Lung (tissue), 12 donors: ENCODE data around the gene DIPK1B. TPM values are rescaled to one million over a fixed set of nuclear protein-coding genes. Genes with fewer than 3 reads are reported as not detected.

ENCODE experiments used
- ATAC-seq: fragments of 200-7000 bp; cut with Tn5 transposase; one replicate; pipeline ENCODE4 v1.9.1; 2020; ENCODE audit warnings: moderate number of reproducible peaks; ENCODE audit not compliant: insufficient read depth, low FRiP score
- DNase-seq, 3 donors: peaks; one replicate each; pipeline ENCODE4 v3.0.0-alpha.2; 2013 to 2017
- H3K27ac ChIP-seq, 2 donors: one replicate each; pipeline ENCODE4 v1.5.1; 2013; ENCODE audit warnings: mild to moderate bottlenecking in 2 of 2, moderate library complexity in 2 of 2, control low read depth in 1 of 2, inconsistent platforms in 1 of 2, low read depth in 1 of 2, low read length in 1 of 2
- H3K27me3 ChIP-seq, 3 donors: one replicate each; pipeline ENCODE4 v1.5.1; 2013; ENCODE audit warnings: low read length in 2 of 3; ENCODE audit not compliant: control insufficient read depth in 3 of 3, insufficient read depth in 3 of 3
- H3K36me3 ChIP-seq, 4 donors: one replicate each; pipeline ENCODE4 v1.5.1; 2013; ENCODE audit warnings: low read length in 4 of 4, mild to moderate bottlenecking in 1 of 4, moderate library complexity in 1 of 4; ENCODE audit not compliant: control insufficient read depth in 4 of 4, insufficient read depth in 4 of 4
- H3K4me1 ChIP-seq, 5 donors: one replicate each; pipeline ENCODE4 v1.5.1; 2013; ENCODE audit warnings: low read length in 5 of 5, mild to moderate bottlenecking in 2 of 5, moderate library complexity in 1 of 5; ENCODE audit not compliant: control insufficient read depth in 5 of 5, insufficient read depth in 5 of 5
- H3K4me3 ChIP-seq: one replicate; pipeline ENCODE4 v1.5.1; 2013; ENCODE audit warnings: mild to moderate bottlenecking, control low read depth, moderate library complexity
- H3K9ac ChIP-seq, 2 donors: one replicate each; pipeline ENCODE4 v1.5.1; 2013; ENCODE audit warnings: low read length in 2 of 2, control low read depth in 1 of 2; ENCODE audit not compliant: insufficient read depth in 1 of 2
- H3K9me3 ChIP-seq, 4 donors: one replicate each; pipeline ENCODE4 v1.5.1; 2013; ENCODE audit warnings: low read length in 3 of 4, mild to moderate bottlenecking in 1 of 4, moderate library complexity in 1 of 4; ENCODE audit not compliant: control insufficient read depth in 4 of 4, insufficient read depth in 3 of 4
- CTCF ChIP-seq: IDR thresholded peaks from 2 replicates; pipeline ENCODE4 v1.5.1; 2012; ENCODE audit warnings: mild to moderate bottlenecking; ENCODE audit errors: control extremely low read depth, extremely low read depth
- WGBS, 2 donors: extraction: QIAGEN DNeasy Blood & Tissue Kit; methylation state at CpG; one replicate each; pipeline ENCODE4 v1.1.7; 2013; 5-methylcytosine and 5-hydroxymethylcytosine counted together
- polyA plus RNA-seq, 2 donors: library from polyadenylated mRNA; stranded (reverse); fragments of 200-250 nt; gene quantifications; one replicate each; pipeline ENCODE4 v1.2.1, GENCODE V29; 2013
- total RNA-seq, 2 donors: library from RNA; depleted of rRNA in 1 of 2; stranded (reverse); fragments of >200 nt in 1 of 2; gene quantifications; one replicate each; pipeline ENCODE4 v1.2.1, GENCODE V29; 2014 to 2021
- donor health status: control.
- donor health status: control.
- donor health status: Bipolar disorder and iron deficiency.
- donor health status: healthy.
- donor health status: DM: yes; HTN: yes; CAD: no.

DIPK1B gene
- total and polyA plus RNA-seq, 4 donors: 12.5 to 26.7 (median 13.9) TPM

DNA sequence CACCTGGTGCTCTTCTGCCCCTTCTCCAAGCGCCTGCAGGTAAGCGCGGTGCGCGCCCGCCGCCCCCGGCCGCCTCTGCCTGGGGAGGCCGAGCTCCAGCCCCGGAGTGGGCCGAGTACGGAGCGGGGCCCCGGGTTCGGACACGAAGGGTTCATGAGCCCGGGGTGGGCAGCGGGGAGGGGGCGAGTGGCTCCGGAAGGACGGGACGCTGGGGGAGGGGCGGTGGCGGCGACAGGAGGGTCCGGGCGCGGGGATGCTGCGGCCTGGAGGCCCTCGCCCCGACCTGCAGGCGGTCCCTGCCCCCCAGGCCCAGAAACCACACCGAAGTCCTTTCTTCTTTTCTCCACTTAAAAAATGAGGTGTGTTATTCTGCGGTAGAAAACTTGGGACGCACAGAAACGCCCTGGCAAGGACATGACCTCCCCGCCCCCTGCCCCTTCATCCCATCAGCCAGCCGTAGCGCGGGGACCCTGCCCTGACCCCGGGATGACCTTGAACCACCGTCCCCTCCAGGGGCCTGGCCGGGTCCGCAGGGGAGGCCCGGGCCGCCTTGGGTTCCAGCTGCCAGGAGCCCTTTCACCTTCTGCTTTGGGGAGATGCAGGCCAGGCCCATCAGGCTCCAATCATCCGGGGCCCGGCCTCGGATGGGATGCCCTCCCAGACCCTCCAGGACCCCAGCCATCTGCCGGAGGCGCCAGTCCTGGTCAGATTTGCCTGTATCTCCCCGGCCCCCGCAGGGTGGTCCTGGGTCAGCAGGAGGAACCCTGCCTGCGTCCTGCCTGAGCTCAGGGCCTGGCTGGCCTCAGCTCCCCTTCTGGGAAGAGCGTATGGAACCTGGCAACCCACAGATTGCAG, 545 bp downstream of the DIPK1B start:
- H3K9me3 ChIP-seq: no peaks in the 10 kb centered on the region
- H3K4me3 ChIP-seq: peak overlapping the region; percentile 16
- H3K36me3 ChIP-seq: no peaks in the 10 kb centered on the region
- H3K27ac ChIP-seq: peak overlapping the region; percentile 51 to 55
- H3K4me1 ChIP-seq: peaks cover 0 to 23% (median 8%) of the 10 kb centered on the region in 5 donors
- WGBS, 2 donors: 3 to 7% methylated on average over 51 to 56 of the region's 56 CpGs
- peak overlapping the region in 1 of 2 donors; percentile 11 for H3K9ac ChIP-seq
- no peaks in the 10 kb centered on the region for H3K27me3 ChIP-seq
- TF ChIP-seq CTCF: no peak
- DNase-seq: no peak
- no peak for ATAC-seq

DNA sequence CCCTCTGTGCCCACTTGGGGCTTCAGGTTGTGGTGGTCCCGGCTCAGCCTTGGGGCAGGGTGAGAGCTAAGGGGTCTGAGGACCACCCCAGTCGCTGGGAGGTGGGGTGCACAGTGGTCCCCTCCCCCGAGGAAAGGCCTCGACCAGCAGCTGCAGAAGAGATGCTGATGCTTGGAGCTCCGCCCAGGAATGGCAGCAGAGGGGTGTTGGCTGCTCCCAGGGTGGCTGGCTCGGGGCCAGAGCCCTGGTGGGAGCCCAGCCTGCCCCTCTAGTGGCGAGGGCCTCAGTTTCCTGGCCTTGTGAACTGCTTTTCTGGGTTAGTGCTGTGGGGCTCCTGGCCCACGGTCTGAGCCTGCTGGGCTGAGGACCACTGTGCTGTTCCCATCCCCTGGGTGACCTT, 1.2 kb downstream of the DIPK1B start:
- Histone ChIP-seq H3K4me3 (no peak overlapping the region), H3K27me3 (no peaks in the 10 kb centered on the region), H3K27ac (peak overlapping the region; percentile 71 to 77), H3K9ac (peak overlapping the region in 1 of 2 donors; percentile 11), H3K9me3 (no peaks in the 10 kb centered on the region), H3K4me1 (peaks cover 0 to 23% (median 8%) of the 10 kb centered on the region in 5 donors), H3K36me3 (no peaks in the 10 kb centered on the region)
- TF ChIP-seq CTCF: no peak
- WGBS, 2 donors: 27 to 35% methylated on average over 8 of the region's 8 CpGs
- DNase-seq: no peak
- ATAC-seq: no peak

DNA sequence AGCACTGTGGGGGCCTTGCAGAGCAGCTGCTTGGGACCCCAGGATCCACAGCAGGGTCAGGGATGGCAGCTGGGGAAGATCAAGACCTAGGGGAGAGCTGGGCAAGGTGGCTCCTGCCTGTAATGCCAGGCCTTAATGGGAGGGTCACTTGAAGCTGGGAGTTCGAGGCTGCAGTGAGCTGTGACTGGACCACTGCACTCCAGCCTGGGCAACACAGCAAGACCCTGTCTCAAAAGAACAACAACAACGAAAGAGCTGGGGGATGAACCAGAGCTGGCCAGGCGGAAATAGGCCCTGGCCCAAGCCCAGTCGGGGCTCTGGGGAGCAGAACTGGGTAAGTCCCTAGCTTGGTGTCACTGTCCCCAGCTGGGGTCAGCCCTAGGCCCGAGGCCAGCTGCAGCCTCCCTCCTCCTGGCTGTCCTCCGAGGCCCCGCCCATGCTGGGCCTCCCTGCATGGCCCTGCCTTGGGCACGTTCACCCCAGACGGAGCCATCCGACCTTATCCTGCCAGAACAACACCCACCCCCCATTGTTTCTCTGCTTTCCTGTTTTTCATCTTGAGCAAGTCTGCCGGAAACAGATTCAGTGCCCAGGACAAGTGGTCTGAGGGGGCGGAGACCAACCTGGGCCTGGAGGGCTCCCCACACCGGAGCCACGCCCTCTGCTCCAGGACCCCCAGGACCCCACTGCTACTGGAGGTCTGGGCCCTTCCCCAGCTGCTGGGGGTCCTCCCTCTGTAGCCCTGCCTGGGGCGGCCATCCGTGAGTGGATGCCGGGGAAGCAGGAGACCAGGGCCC, 1.9 kb downstream of the DIPK1B start:
- peak overlapping the region; percentile 71 to 88 for H3K27ac ChIP-seq
- no peak for TF ChIP-seq CTCF
- no peaks in the 10 kb centered on the region for H3K36me3 ChIP-seq
- DNase-seq (peak in 1 of 3 donors; percentile 63), ATAC-seq (peak; percentile 15)
- H3K4me3 ChIP-seq: no peak overlapping the region
- peaks cover 0 to 23% (median 8%) of the 10 kb centered on the region in 5 donors for H3K4me1 ChIP-seq
- no peak overlapping the region for H3K9ac ChIP-seq
- no peaks in the 10 kb centered on the region for H3K9me3 ChIP-seq
- WGBS, 2 donors: 30 to 42% methylated on average over 17 of the region's 17 CpGs
- no peaks in the 10 kb centered on the region for H3K27me3 ChIP-seq
